Neural progenitor cell (in vitro differentiated cells): Measurements from ENCODE around the gene CD276.

Experiments
- EZH2 ChIP-seq: fragments of 200-600 bp; sonication (generic); IDR thresholded peaks from 2 replicates; pipeline ENCODE4 v1.6.1; 2017; ENCODE audit warnings: antibody characterized with exemption, mild to moderate bottlenecking, moderate library complexity
- EZH2phosphoT487 ChIP-seq: fragments of 200-600 bp; sonication (generic); IDR thresholded peaks from 2 replicates; pipeline ENCODE4 v1.6.1; 2017; ENCODE audit warnings: antibody characterized with exemption
- TF ChIP-seq, protein P1 (sequence below): fragments of 200-600 bp; sonication (generic); IDR thresholded peaks from 2 replicates; pipeline ENCODE4 v1.5.1; 2017; ENCODE audit warnings: antibody characterized with exemption, mild to moderate bottlenecking

DNA sequence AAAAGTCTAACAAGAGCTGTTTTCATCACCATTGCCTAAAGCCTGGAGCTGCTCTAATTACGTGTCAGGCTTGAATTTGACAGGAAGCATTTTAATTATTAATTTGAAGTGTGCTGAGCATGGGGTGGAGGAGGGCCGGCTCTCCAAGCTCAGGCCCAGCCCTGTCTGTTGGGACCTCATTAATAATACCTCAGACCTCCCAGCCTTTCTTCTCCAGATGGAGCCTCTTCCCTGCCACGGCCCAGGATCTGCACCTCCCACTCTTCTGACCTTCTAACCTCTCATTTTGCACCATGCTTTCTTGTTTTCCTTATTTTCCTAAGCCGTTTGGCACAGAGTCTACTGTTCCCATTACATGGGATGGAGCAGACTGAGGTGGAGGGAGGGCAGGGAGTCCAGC, 39.0 kb downstream of the CD276 start:
- TF ChIP-seq, protein P1, sequence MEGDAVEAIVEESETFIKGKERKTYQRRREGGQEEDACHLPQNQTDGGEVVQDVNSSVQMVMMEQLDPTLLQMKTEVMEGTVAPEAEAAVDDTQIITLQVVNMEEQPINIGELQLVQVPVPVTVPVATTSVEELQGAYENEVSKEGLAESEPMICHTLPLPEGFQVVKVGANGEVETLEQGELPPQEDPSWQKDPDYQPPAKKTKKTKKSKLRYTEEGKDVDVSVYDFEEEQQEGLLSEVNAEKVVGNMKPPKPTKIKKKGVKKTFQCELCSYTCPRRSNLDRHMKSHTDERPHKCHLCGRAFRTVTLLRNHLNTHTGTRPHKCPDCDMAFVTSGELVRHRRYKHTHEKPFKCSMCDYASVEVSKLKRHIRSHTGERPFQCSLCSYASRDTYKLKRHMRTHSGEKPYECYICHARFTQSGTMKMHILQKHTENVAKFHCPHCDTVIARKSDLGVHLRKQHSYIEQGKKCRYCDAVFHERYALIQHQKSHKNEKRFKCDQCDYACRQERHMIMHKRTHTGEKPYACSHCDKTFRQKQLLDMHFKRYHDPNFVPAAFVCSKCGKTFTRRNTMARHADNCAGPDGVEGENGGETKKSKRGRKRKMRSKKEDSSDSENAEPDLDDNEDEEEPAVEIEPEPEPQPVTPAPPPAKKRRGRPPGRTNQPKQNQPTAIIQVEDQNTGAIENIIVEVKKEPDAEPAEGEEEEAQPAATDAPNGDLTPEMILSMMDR = no peak
- TF ChIP-seq EZH2 (no peak), EZH2phosphoT487 (no peak)
